H9 (cell line): ENCODE data around the gene PLA2G4D. TPM values are rescaled to one million over a fixed set of nuclear protein-coding genes. Genes with fewer than 3 reads are reported as not detected.

Source experiments
- DNase-seq: peaks from one replicate; pipeline ENCODE4 v3.0.0-alpha.2; 2017
- H2AFZ ChIP-seq: one replicate; pipeline ENCODE4 v1.6.1; 2013; ENCODE audit warnings: mild to moderate bottlenecking, low read length, control low read depth, moderate library complexity
- H2AK5ac ChIP-seq: 2 replicates; pipeline ENCODE4 v1.6.1; 2013; ENCODE audit warnings: low read length, control low read depth, mixed read lengths; ENCODE audit not compliant: insufficient read length
- H2BK120ac ChIP-seq: one replicate; pipeline ENCODE4 v1.6.1; 2013; ENCODE audit warnings: low read depth, mild to moderate bottlenecking, low read length, control low read depth, inconsistent platforms; ENCODE audit not compliant: poor library complexity, severe bottlenecking
- H2BK12ac ChIP-seq: 2 replicates; pipeline ENCODE4 v1.6.1; 2013; ENCODE audit warnings: low read length, control low read depth, mixed read lengths, low read depth; ENCODE audit not compliant: insufficient read length
- H2BK15ac ChIP-seq: 2 replicates; pipeline ENCODE4 v1.6.1; 2013; ENCODE audit warnings: low read depth, low read length, control low read depth
- H2BK20ac ChIP-seq: one replicate; pipeline ENCODE4 v1.6.1; 2013; ENCODE audit warnings: low read depth, mild to moderate bottlenecking, low read length, control low read depth, inconsistent platforms; ENCODE audit not compliant: poor library complexity, severe bottlenecking
- H2BK5ac ChIP-seq: 2 replicates; pipeline ENCODE4 v1.6.1; 2013; ENCODE audit warnings: low read length, control low read depth, mixed read lengths; ENCODE audit not compliant: insufficient read length
- H3K14ac ChIP-seq: 2 replicates; pipeline ENCODE4 v1.6.1; 2013; ENCODE audit warnings: low read length, control low read depth; ENCODE audit not compliant: insufficient read depth
- H3K18ac ChIP-seq: 2 replicates; pipeline ENCODE4 v1.6.1; 2013; ENCODE audit warnings: low read depth, mild to moderate bottlenecking, mixed read lengths, low read length, control low read depth; ENCODE audit not compliant: insufficient read length
- H3K23ac ChIP-seq: 2 replicates; pipeline ENCODE4 v1.6.1; 2013; ENCODE audit warnings: low read length, control low read depth, mixed read lengths, low read depth; ENCODE audit not compliant: insufficient read length
- H3K23me2 ChIP-seq: 2 replicates; pipeline ENCODE4 v1.6.1; 2013; ENCODE audit warnings: low read depth, mild to moderate bottlenecking, mixed read lengths, low read length, control low read depth; ENCODE audit not compliant: insufficient read length, poor library complexity, severe bottlenecking
- H3K27ac ChIP-seq: 2 replicates; pipeline ENCODE4 v1.5.1; 2013; ENCODE audit warnings: low read length, control low read depth, mixed read lengths, low read depth; ENCODE audit not compliant: insufficient read length
- H3K27me3 ChIP-seq: 2 replicates; pipeline ENCODE4 v1.6.1; 2013; ENCODE audit warnings: low read length, control low read depth, inconsistent platforms; ENCODE audit not compliant: insufficient read depth
- H3K4ac ChIP-seq: 2 replicates; pipeline ENCODE4 v1.6.1; 2013; ENCODE audit warnings: low read depth, mild to moderate bottlenecking, control low read depth, inconsistent platforms, low read length, moderate library complexity
- H3K4me1 ChIP-seq: 2 replicates; pipeline ENCODE4 v1.6.1; 2013; ENCODE audit warnings: low read length, control low read depth, inconsistent platforms; ENCODE audit not compliant: insufficient read depth
- H3K4me2 ChIP-seq: 2 replicates; pipeline ENCODE4 v1.6.1; 2013; ENCODE audit warnings: low read length, control low read depth, mixed read lengths; ENCODE audit not compliant: insufficient read length, insufficient read depth
- H3K56ac ChIP-seq: 2 replicates; pipeline ENCODE4 v1.6.1; 2013; ENCODE audit warnings: low read depth, mild to moderate bottlenecking, mixed read lengths, low read length, control low read depth; ENCODE audit not compliant: insufficient read length
- H3K79me1 ChIP-seq: 2 replicates; pipeline ENCODE4 v1.6.1; 2013; ENCODE audit warnings: low read depth, mild to moderate bottlenecking, moderate library complexity, low read length, control low read depth, inconsistent platforms; ENCODE audit not compliant: insufficient read depth, poor library complexity, severe bottlenecking
- H3K79me2 ChIP-seq: 2 replicates; pipeline ENCODE4 v1.6.1; 2013; ENCODE audit warnings: low read length, control low read depth, inconsistent platforms; ENCODE audit not compliant: insufficient read depth
- H3K9ac ChIP-seq: 2 replicates; pipeline ENCODE4 v1.6.1; 2013; ENCODE audit warnings: low read length, control low read depth, mixed read lengths; ENCODE audit not compliant: insufficient read length; ENCODE audit errors: extremely low read depth
- H3K9me3 ChIP-seq: one replicate; pipeline ENCODE4 v1.6.1; 2013; ENCODE audit warnings: low read depth, low read length, inconsistent platforms; ENCODE audit not compliant: control insufficient read depth
- H3T11ph ChIP-seq: one replicate; pipeline ENCODE4 v1.6.1; 2013; ENCODE audit warnings: mild to moderate bottlenecking, low read length, control low read depth, inconsistent platforms
- H4K20me1 ChIP-seq: one replicate; pipeline ENCODE4 v1.6.1; 2013; ENCODE audit not compliant: control insufficient read depth, insufficient read length, insufficient read depth
- H4K5ac ChIP-seq: 2 replicates; pipeline ENCODE4 v1.6.1; 2013; ENCODE audit warnings: low read depth, mild to moderate bottlenecking, mixed read lengths, low read length, control low read depth; ENCODE audit not compliant: insufficient read length
- H4K8ac ChIP-seq: replicated peaks from 2 replicates; pipeline ENCODE4 v1.6.1; 2013; ENCODE audit warnings: low read length, control low read depth, mixed read lengths, low read depth; ENCODE audit not compliant: insufficient read length
- H4K91ac ChIP-seq: 2 replicates; pipeline ENCODE4 v1.6.1; 2013; ENCODE audit warnings: low read depth, mild to moderate bottlenecking, moderate library complexity, mixed read lengths, low read length, control low read depth; ENCODE audit not compliant: insufficient read length
- H3K27ac Mint-ChIP-seq, 3 experiments: 2 replicates in 2 of 3; 3 replicates in 1 of 3; pipeline ENCODE4 v1.8.0; 2020 to 2021; ENCODE audit warnings: mixed read lengths in 3 of 3, mild to moderate bottlenecking in 1 of 3, moderate library complexity in 1 of 3
- H3K27me3 Mint-ChIP-seq: 2 replicates; pipeline ENCODE4 v1.8.0; 2021; ENCODE audit warnings: low read depth, mild to moderate bottlenecking, moderate library complexity, mixed read lengths
- H3K36me3 Mint-ChIP-seq, 3 experiments: 2 replicates in 2 of 3; 3 replicates in 1 of 3; pipeline ENCODE4 v1.8.0; 2020 to 2021; ENCODE audit warnings: low read depth in 3 of 3, mixed read lengths in 3 of 3; ENCODE audit not compliant: insufficient read depth in 1 of 3
- H3K4me1 Mint-ChIP-seq, 2 experiments: 2 replicates each; pipeline ENCODE4 v1.8.0; 2020; ENCODE audit warnings: mixed read lengths in 2 of 2
- H3K4me3 Mint-ChIP-seq, 2 experiments: 2 replicates in 1 of 2; 3 replicates in 1 of 2; pipeline ENCODE4 v1.8.0; 2020 to 2021; ENCODE audit warnings: mild to moderate bottlenecking in 2 of 2, mixed read lengths in 2 of 2, moderate library complexity in 1 of 2
- H3K9me3 Mint-ChIP-seq, 2 experiments: 2 replicates in 1 of 2; 3 replicates in 1 of 2; pipeline ENCODE4 v1.8.0; 2020; ENCODE audit warnings: mild to moderate bottlenecking in 2 of 2, mixed read lengths in 2 of 2, moderate library complexity in 1 of 2
- CTCF ChIP-seq: fragments of 200-600 bp; sonication (generic); conservative IDR thresholded peaks from 3 replicates; pipeline ENCODE4 v1.8.0; 2021; ENCODE audit warnings: antibody characterized with exemption, mild to moderate bottlenecking
- WGBS: extraction: QIAGEN DNeasy Blood & Tissue Kit; methylation state at CpG from one replicate; pipeline ENCODE4 v1.1.7; 2013; ENCODE audit warnings: missing lambda C conversion rate, low lambda C conversion rate, mixed read lengths; ENCODE audit not compliant: insufficient read length; ENCODE audit errors: extremely low coverage; 5-methylcytosine and 5-hydroxymethylcytosine counted together
- total RNA-seq: library from RNA; stranded (reverse); gene quantifications from 2 replicates; pipeline ENCODE4 v1.2.1, GENCODE V29; 2021

PLA2G4D gene
- total RNA-seq, 1 experiment from 2014 or later = 0.33 TPM

- no peak overlapping the region for H3K4ac ChIP-seq
- H4K8ac ChIP-seq = no peak overlapping the region
- H4K91ac ChIP-seq = no peak overlapping the region
- H3K23me2 ChIP-seq = no peaks in the 10 kb centered on the region
- no peak overlapping the region for H3K27ac ChIP-seq
- DNase-seq = no peak
- no peak overlapping the region for H2BK20ac ChIP-seq
- H2BK15ac ChIP-seq = no peak overlapping the region
- H3K79me2 ChIP-seq = no peaks in the 10 kb centered on the region
- Mint-ChIP-seq H3K27ac (no peak overlapping the region), H3K4me3 (no peak overlapping the region), H3K9me3 (peaks cover 9 to 11% of the 10 kb centered on the region in 2 experiments), H3K36me3 (no peaks in the 10 kb centered on the region), H3K4me1 (peaks cover 7 to 14% of the 10 kb centered on the region in 2 experiments), H3K27me3 (no peaks in the 10 kb centered on the region)
- no peak overlapping the region for H3K9ac ChIP-seq
- no peaks in the 10 kb centered on the region for H3K4me1 ChIP-seq
- H2AK5ac ChIP-seq = no peak overlapping the region
- no peak overlapping the region for H2BK12ac ChIP-seq
- H3K79me1 ChIP-seq = no peaks in the 10 kb centered on the region
- H3K4me2 ChIP-seq = no peak overlapping the region
- H3K27me3 ChIP-seq = no peaks in the 10 kb centered on the region
- H2AFZ ChIP-seq = no peak overlapping the region
- WGBS = no CpG with 5 or more reads among the region's 1 CpG
- H4K5ac ChIP-seq = no peak overlapping the region
- no peak overlapping the region for H3K18ac ChIP-seq
- TF ChIP-seq CTCF = no peak
- H4K20me1 ChIP-seq = no peaks in the 10 kb centered on the region
- H2BK5ac ChIP-seq = no peak overlapping the region
- H2BK120ac ChIP-seq = no peak overlapping the region
- no peak overlapping the region for H3K56ac ChIP-seq
- H3T11ph ChIP-seq = no peak overlapping the region
- H3K14ac ChIP-seq = no peak overlapping the region
- H3K9me3 ChIP-seq = no peaks in the 10 kb centered on the region
- no peak overlapping the region for H3K23ac ChIP-seq
These were observed 41.0 kb upstream of the PLA2G4D start for GRCh38 chr15:42135351-42135750.
